ENCODE results near the gene RNU6-9.
A peak's percentile ranks its signal among the peaks of the same experiment; 100 is the strongest.

Gene RNU6-9

GRCh38 chr19:899336-900042, 6.2 kb downstream of the RNU6-9 start:
- DNase-seq, result no peak

GRCh38 chr19:900043-900301, 6.7 kb downstream of the RNU6-9 start:
- no peak for DNase-seq

GRCh38 chr19:900302-901111, 7.2 kb downstream of the RNU6-9 start:
- DNase-seq, result peak; percentile 44

GRCh38 chr19:901216-902092, 8.2 kb downstream of the RNU6-9 start:
- no peak for DNase-seq

- no peak for DNase-seq
Measured at GRCh38 chr19:902093-902370, 8.7 kb downstream of the RNU6-9 start.

- no peak for DNase-seq
Measured at GRCh38 chr19:902446-903226, 9.4 kb downstream of the RNU6-9 start.

- DNase-seq, result no peak
Measured at GRCh38 chr19:903266-903797, 10.0 kb downstream of the RNU6-9 start.

GRCh38 chr19:904545-904944, 11.3 kb downstream of the RNU6-9 start:
- DNase-seq, result no peak

- peak; percentile 43 for DNase-seq
Measured at GRCh38 chr19:906480-906879, 13.2 kb downstream of the RNU6-9 start.

- peak; percentile 74 for DNase-seq
Measured at GRCh38 chr19:907183-907853, 14.0 kb downstream of the RNU6-9 start.

- DNase-seq, result no peak
Measured at GRCh38 chr19:911197-912033, 18.1 kb downstream of the RNU6-9 start.

- peak; percentile 54 for DNase-seq
Measured at GRCh38 chr19:912181-913079, 19.1 kb downstream of the RNU6-9 start.

GRCh38 chr19:913080-913748, 19.9 kb downstream of the RNU6-9 start, which contains the start of gene R3HDM4:
Gene R3HDM4, minus strand, starts transcription at chr19:913219. Its CDS starts 62 bp downstream, at chr19:913157.
- DNase-seq, result peak; percentile 85

GRCh38 chr19:916645-917322, 23.5 kb downstream of the RNU6-9 start:
- DNase-seq, result no peak

- peak; percentile 81 for DNase-seq
Measured at GRCh38 chr19:917323-918151, 24.3 kb downstream of the RNU6-9 start, which contains the start of gene KISS1R. Gene KISS1R, plus strand, starts transcription at chr19:917333. Its CDS starts 170 bp downstream, at chr19:917503.

- DNase-seq, result no peak
Measured at GRCh38 chr19:918152-918437, 24.8 kb downstream of the RNU6-9 start.

- no peak for DNase-seq
Measured at GRCh38 chr19:918481-919198, 25.4 kb downstream of the RNU6-9 start.

All from CD4-positive, alpha-beta T cell treated with Interferon gamma for 1 hour (primary cell).